Ramos (cell line): ENCODE data around the gene PRSS23.
"Not testable (repeated sequence)": the region's sequence is repeated elsewhere in the genome, so short reads cannot be mapped to it uniquely, and the experiment has no call there.

Source experiments
- in situ Hi-C: fragments of 300-500 bp; cut with MboI; formaldehyde crosslinking; loops from one replicate; pipeline ENCODE4 v1.14.3; 2022; ENCODE audit warnings: low sequenced_read_pairs; ENCODE audit not compliant: unreplicated experiment

The PRSS23 gene

GRCh38 chr11:86810288-86810687, 9.9 kb downstream of the PRSS23 start:
- in situ Hi-C loops: loop anchor here (10.0 to 25.0 kb wide), 2 partner anchors 355 to 948 kb away; partner anchors contain the start of gene CCDC83

GRCh38 chr11:86811637-86812321, 11.4 kb downstream of the PRSS23 start:
- in situ Hi-C loops: loop anchor here (10.0 to 25.0 kb wide), 2 partner anchors 357 to 949 kb away; partner anchors contain the start of gene CCDC83

- in situ Hi-C loops: loop anchor here (10.0 to 25.0 kb wide), 2 partner anchors 357 to 950 kb away; partner anchors contain the start of gene CCDC83
These were observed 12.0 kb downstream of the PRSS23 start for GRCh38 chr11:86812322-86812670.

GRCh38 chr11:86812981-86813380, 12.6 kb downstream of the PRSS23 start:
- in situ Hi-C loops: loop anchor here (10.0 to 25.0 kb wide), 2 partner anchors 358 to 951 kb away; partner anchors contain the start of gene CCDC83

- in situ Hi-C loops: loop anchor here (10.0 to 25.0 kb wide), 2 partner anchors 360 to 952 kb away; partner anchors contain the start of gene CCDC83
These were observed 14.4 kb downstream of the PRSS23 start for GRCh38 chr11:86814775-86815174.

GRCh38 chr11:86815726-86816125, 15.4 kb downstream of the PRSS23 start:
- in situ Hi-C loops: loop anchor here (10.0 to 25.0 kb wide), 2 partner anchors 361 to 953 kb away; partner anchors contain the start of gene CCDC83

GRCh38 chr11:86816251-86816726, 15.9 kb downstream of the PRSS23 start:
- in situ Hi-C loops: loop anchor here (10.0 to 25.0 kb wide), 2 partner anchors 361 to 954 kb away; partner anchors contain the start of gene CCDC83

- in situ Hi-C loops: loop anchor here (10.0 to 25.0 kb wide), 2 partner anchors 364 to 956 kb away; partner anchors contain the start of gene CCDC83
These were observed 18.3 kb downstream of the PRSS23 start for GRCh38 chr11:86818462-86819192.

- in situ Hi-C loops: loop anchor here (25.0 kb wide), 1 partner anchor 962 kb away; the partner anchor contains the start of gene CCDC83
These were observed 23.8 kb downstream of the PRSS23 start for GRCh38 chr11:86824139-86824538.

GRCh38 chr11:86834376-86834775, 34.0 kb downstream of the PRSS23 start:
- in situ Hi-C loops: not testable (repeated sequence)

- in situ Hi-C loops: not testable (repeated sequence)
These were observed 44.6 kb downstream of the PRSS23 start for GRCh38 chr11:86844762-86845508.

- in situ Hi-C loops: no loop called here
These were observed 47.8 kb downstream of the PRSS23 start for GRCh38 chr11:86848132-86848531.

GRCh38 chr11:86849679-86850078, 49.3 kb downstream of the PRSS23 start:
- in situ Hi-C loops: no loop called here
